H1 (cell line): Measurements from ENCODE around the gene MMP24. TPM values are rescaled to one million over a fixed set of nuclear protein-coding genes. Genes with fewer than 3 reads are reported as not detected.
A peak's percentile ranks its signal among the peaks of the same experiment; 100 is the strongest.

Source experiments
- CTCF ChIA-PET: fragments of 300-600 bp; sonication (Branson Sonifier 250); formaldehyde crosslinking; loops from one replicate; lab custom pipeline; 2021; ENCODE audit not compliant: partially characterized antibody; lab: Charles Lee
- POLR2A ChIA-PET: fragments of 300-600 bp; sonication (Branson Sonifier 250); formaldehyde crosslinking; loops from one replicate; lab custom pipeline; 2021; ENCODE audit warnings: inconsistent platforms; ENCODE audit not compliant: partially characterized antibody; lab: Charles Lee
- DNase-seq, 2 experiments: peaks; one replicate each; pipeline versions ENCODE4 v3.0.0 to v3.0.0-alpha.2; 2010 to 2022; ENCODE audit warnings: low spot score in 2 of 2, low read depth in 1 of 2, mixed read lengths in 1 of 2
- FAIRE-seq: peaks from 2 replicates; lab custom pipeline; 2011; peaks lifted over from hg19 to GRCh38; lab: Jason Lieb, UNC
- H2AFZ ChIP-seq: 2 replicates; pipeline ENCODE4 v1.8.1; 2012; ENCODE audit warnings: low read length, inconsistent platforms
- H2AK5ac ChIP-seq: 2 replicates; pipeline ENCODE4 v1.6.1; 2013; ENCODE audit warnings: low read depth, low read length
- H2BK120ac ChIP-seq: replicated peaks from 2 replicates; pipeline ENCODE3; 2013; ENCODE audit warnings: low read depth, low read length, inconsistent platforms
- H2BK12ac ChIP-seq: 2 replicates; pipeline ENCODE4 v1.6.1; 2013; ENCODE audit warnings: low read depth, low read length
- H2BK15ac ChIP-seq: 2 replicates; pipeline ENCODE4 v1.6.1; 2013; ENCODE audit warnings: low read length
- H2BK20ac ChIP-seq: 2 replicates; pipeline ENCODE4 v1.6.1; 2013; ENCODE audit warnings: low read length
- H2BK5ac ChIP-seq: 2 replicates; pipeline ENCODE4 v1.6.1; 2013; ENCODE audit warnings: low read depth, low read length
- H3K14ac ChIP-seq: 2 replicates; pipeline ENCODE4 v1.6.1; 2013; ENCODE audit warnings: inconsistent platforms; ENCODE audit not compliant: insufficient read length
- H3K18ac ChIP-seq: 2 replicates; pipeline ENCODE4 v1.6.1; 2013; ENCODE audit warnings: low read length; ENCODE audit errors: extremely low read depth
- H3K23ac ChIP-seq: 2 replicates; pipeline ENCODE4 v1.6.1; 2013; ENCODE audit warnings: inconsistent platforms; ENCODE audit not compliant: insufficient read length
- H3K23me2 ChIP-seq: 2 replicates; pipeline ENCODE4 v1.6.1; 2013; ENCODE audit warnings: low read depth, low read length
- H3K27ac ChIP-seq: 2 replicates; pipeline ENCODE4 v1.6.1; 2011; ENCODE audit warnings: low read depth, low read length, inconsistent platforms
- H3K27me3 ChIP-seq, 4 experiments: replicated peaks in 1 of 4; 1 replicate in 1 of 4; 2 replicates in 3 of 4; pipeline versions ENCODE4 v1.6.1 to v1.8.1; 2011 to 2013; ENCODE audit warnings: low read length in 3 of 4, mild to moderate bottlenecking in 3 of 4, inconsistent platforms in 2 of 4, mixed read lengths in 2 of 4, moderate library complexity in 1 of 4; ENCODE audit not compliant: control insufficient read depth in 3 of 4, insufficient read depth in 3 of 4; ENCODE audit errors: extremely low read depth in 1 of 4
- H3K36me3 ChIP-seq, 4 experiments: 2 replicates each; pipeline versions ENCODE4 v1.6.1 to v1.8.1; 2011 to 2013; ENCODE audit warnings: mild to moderate bottlenecking in 4 of 4, low read length in 3 of 4, moderate library complexity in 2 of 4, control low read depth in 1 of 4, inconsistent platforms in 1 of 4; ENCODE audit not compliant: insufficient read depth in 4 of 4, control insufficient read depth in 2 of 4
- H3K4ac ChIP-seq: replicated peaks from 2 replicates; pipeline ENCODE3; 2013; ENCODE audit warnings: low read length, low read depth, mixed read lengths, inconsistent platforms; ENCODE audit not compliant: insufficient read length
- H3K4me1 ChIP-seq, 4 experiments: replicated peaks in 1 of 4; 1 replicate in 1 of 4; 2 replicates in 3 of 4; pipeline versions ENCODE4 v1.6.1 to v1.8.1; 2011 to 2013; ENCODE audit warnings: low read length in 3 of 4, inconsistent platforms in 2 of 4, mixed read lengths in 1 of 4; ENCODE audit not compliant: insufficient read depth in 4 of 4, control insufficient read depth in 3 of 4
- H3K4me2 ChIP-seq, 2 experiments: 2 replicates each; pipeline versions ENCODE4 v1.6.1 to v1.8.1; 2011 to 2013; ENCODE audit warnings: low read depth in 2 of 2, low read length in 2 of 2, control low read depth in 1 of 2, inconsistent platforms in 1 of 2, mild to moderate bottlenecking in 1 of 2; ENCODE audit not compliant: insufficient read depth in 1 of 2
- H3K4me3 ChIP-seq, 4 experiments: fragments of 200-600, 300-600 bp in 1 of 4; sonication (generic), shearing (Covaris generic), sonication (Bioruptor Twin) in 1 of 4; 2 replicates each; pipeline versions ENCODE4 v1.5.1 to v1.8.1; 2011 to 2016; ENCODE audit warnings: low read length in 4 of 4, low read depth in 3 of 4, control low read depth in 2 of 4, inconsistent platforms in 2 of 4, mild to moderate bottlenecking in 2 of 4, mixed read lengths in 1 of 4, moderate library complexity in 1 of 4; ENCODE audit not compliant: insufficient read depth in 2 of 4; ENCODE audit errors: extremely low read depth in 1 of 4
- H3K56ac ChIP-seq: replicated peaks from 2 replicates; pipeline ENCODE3; 2013; ENCODE audit warnings: low read depth, mild to moderate bottlenecking, mixed read lengths, low read length, inconsistent platforms; ENCODE audit not compliant: insufficient read length
- H3K79me1 ChIP-seq: 2 replicates; pipeline ENCODE4 v1.6.1; 2013; ENCODE audit warnings: low read depth, low read length, control low read depth
- H3K79me2 ChIP-seq, 2 experiments: 2 replicates each; pipeline versions ENCODE4 v1.6.1 to v1.8.1; 2012 to 2013; ENCODE audit warnings: low read length in 2 of 2, mild to moderate bottlenecking in 2 of 2, inconsistent platforms in 1 of 2; ENCODE audit not compliant: insufficient read depth in 2 of 2, control insufficient read depth in 1 of 2
- H3K9ac ChIP-seq, 4 experiments: replicated peaks in 1 of 4; 1 replicate in 1 of 4; 2 replicates in 3 of 4; pipeline versions ENCODE4 v1.6.1 to v1.8.1; 2011 to 2013; ENCODE audit warnings: low read depth in 3 of 4, low read length in 3 of 4, control low read depth in 2 of 4, mild to moderate bottlenecking in 2 of 4, moderate library complexity in 2 of 4, inconsistent platforms in 1 of 4; ENCODE audit errors: extremely low read depth in 1 of 4
- H3K9me3 ChIP-seq, 2 experiments: 2 replicates each; pipeline versions ENCODE4 v1.6.1 to v1.8.1; 2012 to 2013; ENCODE audit warnings: mild to moderate bottlenecking in 2 of 2, moderate library complexity in 2 of 2, control low read depth in 1 of 2, inconsistent platforms in 1 of 2, low read depth in 1 of 2, low read length in 1 of 2, mixed read lengths in 1 of 2; ENCODE audit not compliant: insufficient read depth in 2 of 2
- H4K20me1 ChIP-seq, 2 experiments: replicated peaks in 1 of 2; 2 replicates each; pipeline versions ENCODE3 to v1.8.1; 2011 to 2013; ENCODE audit warnings: inconsistent platforms in 2 of 2, low read length in 2 of 2, mild to moderate bottlenecking in 1 of 2; ENCODE audit not compliant: insufficient read depth in 2 of 2, control insufficient read depth in 1 of 2
- H4K5ac ChIP-seq: 2 replicates; pipeline ENCODE4 v1.6.1; 2013; ENCODE audit warnings: low read length, low read depth, mixed read lengths, inconsistent platforms; ENCODE audit not compliant: insufficient read length
- H4K8ac ChIP-seq: 2 replicates; pipeline ENCODE4 v1.8.0; 2013; ENCODE audit warnings: mild to moderate bottlenecking, moderate library complexity, low read length, inconsistent platforms; ENCODE audit not compliant: insufficient read depth; ENCODE audit errors: extremely low read depth
- H4K91ac ChIP-seq: replicated peaks from 2 replicates; pipeline ENCODE3; 2013; ENCODE audit warnings: low read length, mixed read lengths, inconsistent platforms; ENCODE audit not compliant: insufficient read length
- CEBPB ChIP-seq: IDR thresholded peaks from 2 replicates; pipeline ENCODE4 v1.6.1; 2012; ENCODE audit warnings: low read depth, low read length
- CHD1 ChIP-seq: IDR thresholded peaks from 2 replicates; pipeline ENCODE4 v1.6.1; 2012; ENCODE audit warnings: low read depth, low read length, improper control_type of control experiment
- CREB1 ChIP-seq: IDR thresholded peaks from 2 replicates; pipeline ENCODE4 v1.6.1; 2012; ENCODE audit warnings: inconsistent platforms
- CTBP2 ChIP-seq: IDR thresholded peaks from 2 replicates; pipeline ENCODE4 v1.7.0; 2011; ENCODE audit warnings: borderline replicate concordance, mild to moderate bottlenecking, moderate library complexity, mixed read lengths, low read length; ENCODE audit not compliant: insufficient read depth, insufficient read length
- FOSL1 ChIP-seq: IDR thresholded peaks from 2 replicates; pipeline ENCODE4 v1.6.1; 2011; ENCODE audit warnings: mild to moderate bottlenecking, low read depth, low read length, moderate library complexity; ENCODE audit not compliant: insufficient read depth
- JUN ChIP-seq: IDR thresholded peaks from 2 replicates; pipeline ENCODE4 v1.6.1; 2011; ENCODE audit warnings: low read depth, mild to moderate bottlenecking, improper control_type of control experiment, low read length
- JUND ChIP-seq: IDR thresholded peaks from 2 replicates; pipeline ENCODE4 v1.6.1; 2011; ENCODE audit warnings: mild to moderate bottlenecking, improper control_type of control experiment, low read length
- KDM5A ChIP-seq: fragments of 200-600 bp; IDR thresholded peaks from 2 replicates; pipeline ENCODE4 v1.7.1; 2012; ENCODE audit warnings: mild to moderate bottlenecking, low read length, inconsistent platforms, mixed read lengths
- MAFK ChIP-seq: IDR thresholded peaks from 2 replicates; pipeline ENCODE4 v1.6.1; 2012; ENCODE audit warnings: low read depth, mild to moderate bottlenecking, improper control_type of control experiment, low read length
- NANOG ChIP-seq: IDR thresholded peaks from 2 replicates; pipeline ENCODE4 v1.6.1; 2011; ENCODE audit warnings: low read length, low read depth, mild to moderate bottlenecking, inconsistent platforms; ENCODE audit not compliant: insufficient read depth, poor library complexity, severe bottlenecking
- RAD21 ChIP-seq, 2 experiments: IDR thresholded peaks in 1 of 2; conservative IDR thresholded peaks in 1 of 2; 2 replicates each; pipeline ENCODE4 v1.6.1; 2011; ENCODE audit warnings: low read depth in 2 of 2, low read length in 2 of 2, improper control_type of control experiment in 1 of 2, inconsistent platforms in 1 of 2, mild to moderate bottlenecking in 1 of 2, moderate library complexity in 1 of 2
- RBBP5 ChIP-seq: IDR thresholded peaks from 2 replicates; pipeline ENCODE4 v1.7.1; 2012; ENCODE audit warnings: low read depth, mild to moderate bottlenecking, inconsistent platforms, low read length, moderate library complexity, borderline replicate concordance
- ZNF274 ChIP-seq: IDR thresholded peaks from 2 replicates; pipeline ENCODE4 v1.7.0; 2012; ENCODE audit warnings: low read length, borderline replicate concordance; ENCODE audit errors: extremely low read depth
- WGBS, 2 experiments: shearing (Covaris generic) in 1 of 2; methylation state at CpG; one replicate each; pipeline versions ENCODE4 v1.1.6 to v1.1.7; 2013 to 2015; ENCODE audit warnings: low lambda C conversion rate in 2 of 2, mixed read lengths in 2 of 2, inconsistent platforms in 1 of 2, low coverage in 1 of 2, missing lambda C conversion rate in 1 of 2; ENCODE audit not compliant: insufficient replicate concordance in 2 of 2, insufficient coverage in 1 of 2, insufficient read length in 1 of 2; ENCODE audit errors: extremely low coverage in 1 of 2, missing lambda C conversion rate in 1 of 2; 5-methylcytosine and 5-hydroxymethylcytosine counted together
- polyA plus RNA-seq, 7 experiments: library from polyadenylated mRNA; depleted of rRNA in 3 of 7; stranded (reverse) in 5 of 7; unstranded in 2 of 7; fragments of >200 nt in 5 of 7; fragments of 200-250 nt in 2 of 7; gene quantifications; 1 replicate in 5 of 7; 2 replicates in 1 of 7; 4 replicates in 1 of 7; pipeline versions ENCODE4 v1.2.1 to v1.2.3, GENCODE V29; 2011 to 2013; ENCODE audit warnings: missing spikeins in 2 of 7, mixed read lengths in 2 of 7
- total RNA-seq: library from RNA; stranded (reverse); fragmentation: NEBNext Ultra II Directional; extraction: Animal tissue kit (Norgen Biotek cat#: 25700); gene quantifications from 2 replicates; pipeline ENCODE4 v1.2.1, GENCODE V29; 2021

Gene MMP24
- total and polyA plus RNA-seq, 2 of the 8 experiments (the other 6 are each of a cell fraction or from before 2014, with no cell fraction given) = 18.8 to 21.4 TPM

DNA sequence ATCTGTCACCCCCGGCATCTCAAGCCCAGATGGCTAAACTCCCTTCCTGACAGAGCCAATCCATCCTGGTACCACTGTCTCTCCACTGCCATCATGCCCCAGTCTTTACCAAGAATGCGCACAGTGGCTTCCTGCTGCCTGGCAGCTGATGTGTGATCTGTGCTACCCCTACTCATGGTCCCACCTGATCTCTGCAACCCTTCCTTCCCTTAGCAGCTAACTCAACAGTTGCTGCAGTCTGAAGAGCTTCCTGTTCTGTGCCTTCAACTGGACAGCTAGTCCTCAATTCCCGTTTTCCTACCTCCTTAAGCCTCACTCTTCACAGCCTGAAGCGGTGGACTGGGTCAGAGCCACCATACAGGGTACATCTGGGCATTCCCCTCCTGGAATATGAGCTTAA, 73.3 kb downstream of the MMP24 start:
- POLR2A ChIA-PET = interaction anchor here (0.5 to 2.8 kb wide), 4 partner anchors 10 to 1475 kb away, joined by 3 to 16 read pairs (median 4); partner anchors contain the start of genes EIF6 and MMP24OS
- Histone ChIP-seq H2BK15ac (no peak overlapping the region), H3K4ac (no peak overlapping the region), H3K23me2 (no peaks in the 10 kb centered on the region), H2BK20ac (no peak overlapping the region), H4K91ac (no peak overlapping the region), H3K4me1 (peaks cover 0 to 4% (median 2%) of the 10 kb centered on the region in 4 experiments; a peak in 3 of 7 replicates), H4K20me1 (no peaks in the 10 kb centered on the region), H3K23ac (no peak overlapping the region), H2AFZ (no peak overlapping the region), H3K56ac (no peak overlapping the region), H2AK5ac (no peak overlapping the region), H4K8ac (0 out of 2 replicates have a peak overlapping the region, but pooled peaks have one; percentile 8), H3K14ac (no peak overlapping the region), H3K18ac (no peak overlapping the region), H3K9me3 (no peaks in the 10 kb centered on the region), H3K27ac (no peak overlapping the region), H2BK120ac (no peak overlapping the region), H2BK5ac (no peak overlapping the region), H3K79me2 (no peaks in the 10 kb centered on the region), H2BK12ac (no peak overlapping the region), H3K27me3 (no peaks in the 10 kb centered on the region), H3K79me1 (no peaks in the 10 kb centered on the region), H3K9ac (no peak overlapping the region), H3K4me3 (no peak overlapping the region), H3K36me3 (no peaks in the 10 kb centered on the region), H3K4me2 (no peak overlapping the region), H4K5ac (no peak overlapping the region)
- DNase-seq (no peak), FAIRE-seq (no peak)
- WGBS, 2 experiments = 85% methylated on average over 4 of the region's 4 CpGs; no CpG with 5 or more reads in 1 of the 2 experiments
- TF ChIP-seq KDM5A (no peak), CREB1 (no peak), FOSL1 (no peak), CTBP2 (no peak), JUND (no peak), MAFK (no peak), NANOG (no peak), JUN (no peak), RAD21 (IDR thresholded peaks at IDR 0.05 in 1 of 2, conservative IDR thresholded peaks at IDR 0.05 in 1 of 2; ENCODE audit: low read depth in 2 of 2, low read length in 2 of 2) (no peak), CHD1 (no peak), RBBP5 (no peak), CEBPB (no peak), ZNF274 (no peak)
- CTCF ChIA-PET = interaction anchor here (0.8 to 13.8 kb wide), 9 partner anchors 7 to 231 kb away, joined by 3 to 130 read pairs (median 4); partner anchors contain the start of genes EIF6 and MMP24OS
